Measurements from ENCODE around the gene CALHM6.

The CALHM6 gene

DNA sequence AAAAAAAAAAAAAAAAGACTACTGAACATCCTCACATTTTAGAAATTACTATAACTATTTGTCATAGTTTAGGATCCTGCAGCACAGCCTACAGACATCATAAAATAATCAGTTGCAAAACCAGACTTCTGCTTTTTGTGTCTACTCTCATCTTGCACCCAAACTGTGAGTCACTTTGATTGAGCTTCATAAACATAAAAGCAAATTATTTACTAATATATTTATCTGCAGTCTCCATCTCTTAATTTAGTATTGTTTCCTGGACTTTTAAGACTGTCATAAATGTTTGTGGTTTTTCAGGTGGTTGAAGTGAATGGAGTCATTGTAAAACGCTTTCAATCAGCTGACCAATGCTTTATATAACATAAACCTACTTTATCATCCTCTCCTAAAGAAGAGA is 14.8 kb upstream of the CALHM6 start:
- DNase-seq, result no peak

DNA sequence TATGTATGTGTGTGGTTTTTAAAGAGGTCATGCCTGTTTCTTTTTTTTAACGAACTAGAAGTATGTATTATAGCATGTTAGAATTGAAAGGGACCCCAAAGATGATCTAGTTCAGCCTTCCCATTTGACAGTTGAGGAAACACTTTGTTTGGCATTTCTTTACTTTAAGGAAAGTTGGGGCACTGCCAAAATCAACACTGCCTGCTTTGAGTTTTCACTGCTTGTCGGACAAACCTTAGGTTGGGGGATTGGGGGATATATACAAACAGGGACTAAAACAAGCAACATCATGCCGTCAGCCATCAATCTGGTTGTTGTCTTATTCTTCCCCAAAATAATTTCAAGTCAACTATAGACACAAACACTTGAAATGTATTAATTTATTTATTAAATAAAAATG is 14.1 kb upstream of the CALHM6 start:
- DNase-seq, result no peak

DNA sequence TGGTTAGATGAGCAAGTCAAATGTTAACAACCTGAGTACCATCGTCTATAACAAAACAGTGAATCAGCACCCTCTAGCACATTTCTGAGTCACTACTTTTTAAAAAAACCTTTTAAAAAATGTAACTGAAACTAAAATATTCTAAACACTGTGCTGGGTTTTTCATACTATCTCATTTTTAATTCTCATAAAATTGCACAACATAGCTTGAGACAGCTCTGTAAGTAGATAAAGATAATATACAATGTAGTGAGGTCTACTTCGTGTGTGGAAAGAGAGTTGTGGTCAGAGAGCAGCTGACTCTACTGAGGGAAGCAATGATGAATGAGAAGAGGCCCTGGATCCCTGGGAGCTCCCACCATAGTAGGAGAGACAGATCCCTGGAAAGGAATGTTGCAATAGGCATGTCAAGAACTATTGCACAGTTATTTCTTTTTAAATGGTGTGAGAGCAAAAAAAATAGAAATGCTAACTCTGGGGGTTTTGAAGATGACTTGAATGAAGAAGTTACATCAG is 13.6 kb upstream of the CALHM6 start:
- DNase-seq, result no peak

DNA sequence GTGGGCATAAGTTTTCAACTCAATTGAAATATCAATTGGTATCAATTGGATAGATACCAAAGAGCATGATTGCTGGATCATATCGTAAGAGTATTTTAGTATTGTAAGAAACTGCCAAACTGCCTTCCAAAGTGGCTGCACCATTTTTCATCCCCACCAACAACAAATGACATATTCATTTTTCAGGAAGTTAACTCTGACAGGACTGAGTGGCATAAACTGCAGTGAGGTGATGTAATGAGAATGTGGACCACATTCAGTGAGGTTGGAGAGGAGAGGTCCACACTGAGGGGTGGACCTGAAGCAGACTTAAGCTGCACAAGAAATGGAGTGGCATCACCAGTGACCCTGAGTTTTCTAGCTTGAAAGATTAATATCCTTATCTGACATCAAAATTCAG is 11.6 kb upstream of the CALHM6 start:
- no peak for DNase-seq

DNA sequence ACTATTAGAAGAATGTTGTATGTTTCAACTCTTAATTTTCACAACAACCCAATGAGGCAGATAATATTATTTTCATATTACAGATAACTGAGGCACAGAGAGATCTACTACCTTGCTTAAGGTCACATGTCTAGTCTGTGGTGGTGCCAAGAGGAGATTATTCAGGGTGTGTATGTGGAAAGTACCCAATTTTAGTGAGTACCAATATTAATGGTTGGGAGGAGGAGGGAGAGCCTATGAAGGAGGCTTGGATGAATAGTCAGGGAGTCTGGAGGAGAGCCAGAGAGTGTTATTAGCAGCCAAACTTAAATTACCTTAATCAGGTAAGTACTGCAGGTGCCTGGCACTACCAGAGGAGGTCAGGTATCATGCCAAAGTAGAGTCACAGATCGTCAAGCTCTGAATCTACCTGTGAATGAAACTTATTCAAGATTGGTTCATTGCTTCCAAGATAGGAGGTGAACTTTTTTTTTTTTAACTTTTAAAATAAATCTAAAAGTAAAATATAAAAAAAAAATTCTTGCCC is 10.9 kb upstream of the CALHM6 start:
- DNase-seq, result no peak

DNA sequence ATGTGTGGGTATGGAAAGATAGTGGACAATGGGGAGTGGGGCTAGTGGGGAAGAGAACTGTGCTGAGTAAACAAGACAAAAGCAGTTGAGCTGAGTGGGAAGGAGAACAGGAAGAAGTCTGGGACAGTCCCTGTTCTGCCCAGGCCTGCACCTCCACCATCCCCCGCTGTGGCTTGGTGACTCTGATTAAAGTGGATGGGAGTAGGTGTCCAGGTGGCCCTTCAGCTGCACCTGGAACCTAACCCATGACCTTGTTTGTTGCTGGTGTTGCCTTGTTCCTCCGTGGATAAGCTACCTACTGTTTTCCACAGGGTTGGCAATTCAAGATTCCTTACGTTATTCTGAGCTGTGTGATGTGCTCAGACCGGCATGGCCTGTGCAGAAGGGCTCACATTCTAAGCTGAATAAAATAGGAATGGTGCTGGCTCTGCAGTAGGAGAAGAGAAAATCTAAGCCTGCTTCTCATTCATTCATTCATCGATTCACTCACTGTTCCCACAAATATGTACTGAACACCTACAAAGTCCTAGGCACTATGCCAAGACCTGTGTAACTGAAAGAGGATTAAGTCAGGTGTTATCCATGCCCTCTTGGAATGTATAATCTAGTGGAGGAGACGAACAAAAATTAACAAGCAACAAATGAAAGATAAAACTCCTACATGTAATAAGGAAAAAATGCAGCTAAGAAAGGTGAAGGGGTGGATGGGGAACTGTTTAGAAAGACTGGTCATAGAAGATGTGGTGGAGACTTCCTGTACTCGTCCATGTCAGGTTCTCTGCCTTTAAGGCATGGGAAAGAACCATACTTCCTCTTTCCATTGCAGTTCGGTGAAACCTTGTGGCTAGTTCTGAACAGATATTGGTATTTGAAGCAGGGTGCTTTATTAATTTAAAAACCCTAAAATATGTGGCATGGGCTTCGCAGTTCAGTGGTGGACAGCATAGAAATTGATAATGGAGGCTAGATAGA is 10.1 kb upstream of the CALHM6 start:
- DNase-seq, result no peak

DNA sequence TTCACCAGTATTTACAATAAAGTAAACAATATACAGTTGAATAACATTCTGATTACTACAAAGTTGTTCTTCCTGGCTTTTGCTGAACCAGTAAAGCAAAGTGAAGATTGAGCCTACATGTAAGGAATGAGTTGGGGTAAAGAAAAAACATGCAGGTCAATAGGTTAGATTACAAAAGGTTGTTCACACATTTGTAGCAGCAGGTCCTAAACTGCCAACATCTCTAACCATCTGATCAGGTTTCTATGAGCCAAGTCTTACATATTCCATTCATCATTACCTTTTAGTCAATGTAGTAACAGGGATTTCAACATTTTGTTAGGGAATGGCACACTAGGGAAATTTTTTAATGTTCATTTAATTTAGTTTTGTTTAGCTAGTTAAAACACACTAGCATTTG is 9.3 kb upstream of the CALHM6 start:
- DNase-seq, result no peak

DNA sequence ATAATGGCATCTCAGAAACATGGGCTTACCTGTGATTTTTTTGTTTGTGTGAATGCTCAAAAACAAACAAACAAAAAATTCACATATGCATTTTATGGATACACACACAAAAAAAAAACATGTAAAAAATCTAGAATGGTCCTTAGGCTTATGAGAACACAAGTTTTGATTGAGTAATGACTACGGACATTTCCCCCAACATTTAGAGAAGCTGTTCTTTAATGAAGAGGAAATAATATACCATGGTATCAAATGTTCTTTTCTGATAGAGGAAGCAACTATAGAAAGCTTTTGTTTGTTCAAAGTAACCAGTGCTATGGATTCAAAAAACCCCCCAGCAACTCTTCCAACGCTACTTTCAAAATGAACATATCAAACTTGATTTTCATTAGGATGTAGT is 8.6 kb upstream of the CALHM6 start:
- DNase-seq, result no peak

DNA sequence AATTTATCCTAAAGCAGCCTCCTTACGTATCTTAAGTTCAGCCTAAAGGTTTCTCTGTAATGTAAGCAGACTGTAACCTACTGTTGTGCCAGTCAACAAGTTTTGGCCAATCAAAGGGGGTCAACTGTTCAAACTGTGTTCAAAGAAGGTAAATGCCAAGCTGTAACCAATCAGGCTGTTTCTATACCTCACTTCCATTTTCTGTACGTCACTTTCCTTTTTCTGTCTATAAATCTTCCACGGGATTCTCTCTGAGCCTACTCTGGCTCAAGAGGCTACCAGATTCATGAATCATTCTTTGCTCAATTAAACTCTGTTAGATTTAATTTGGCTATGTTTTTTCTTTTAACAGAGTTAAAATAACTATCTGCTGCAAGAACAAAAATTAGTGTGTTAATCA is 5.1 kb upstream of the CALHM6 start:
- no peak for DNase-seq

DNA sequence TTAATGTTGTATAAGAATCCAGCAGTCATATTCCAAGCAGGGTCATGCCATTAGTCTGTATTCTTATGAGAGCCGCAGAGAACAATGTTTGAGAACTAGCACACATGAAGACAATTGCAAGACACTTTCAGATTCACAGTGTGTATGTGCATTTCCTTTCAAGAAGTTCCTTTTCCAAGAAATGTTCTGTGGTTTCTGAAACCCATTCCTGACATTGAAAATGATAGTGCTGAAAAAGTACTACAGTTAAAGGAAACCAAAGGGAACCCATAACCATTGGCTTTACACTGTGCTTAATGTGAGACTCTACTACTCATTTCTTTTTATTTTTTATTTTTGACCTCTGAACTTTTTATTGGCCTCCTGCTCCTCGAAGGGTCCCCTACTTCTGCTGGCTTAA is 4.2 kb upstream of the CALHM6 start:
- DNase-seq, result no peak

DNA sequence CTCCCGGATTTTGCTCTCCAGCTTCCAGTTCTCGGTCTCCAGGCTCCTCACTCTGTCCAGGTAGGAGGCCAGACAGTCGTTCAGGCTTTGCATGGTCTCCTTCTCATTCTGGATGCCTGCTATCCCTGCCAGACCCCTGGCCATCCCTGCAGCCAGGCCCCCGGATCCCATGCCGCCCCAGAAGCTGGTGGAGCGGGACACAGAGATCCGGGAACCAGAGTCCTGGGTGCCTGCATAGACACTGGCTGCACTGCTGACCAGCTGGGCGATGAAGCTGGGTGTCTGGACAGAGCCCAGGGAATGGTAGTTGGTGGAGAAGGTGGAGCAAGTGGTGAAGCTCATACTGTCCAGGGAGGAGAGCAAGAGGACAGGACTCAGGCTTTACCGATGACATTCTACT is 2.9 kb upstream of the CALHM6 start:
- no peak for DNase-seq

DNA sequence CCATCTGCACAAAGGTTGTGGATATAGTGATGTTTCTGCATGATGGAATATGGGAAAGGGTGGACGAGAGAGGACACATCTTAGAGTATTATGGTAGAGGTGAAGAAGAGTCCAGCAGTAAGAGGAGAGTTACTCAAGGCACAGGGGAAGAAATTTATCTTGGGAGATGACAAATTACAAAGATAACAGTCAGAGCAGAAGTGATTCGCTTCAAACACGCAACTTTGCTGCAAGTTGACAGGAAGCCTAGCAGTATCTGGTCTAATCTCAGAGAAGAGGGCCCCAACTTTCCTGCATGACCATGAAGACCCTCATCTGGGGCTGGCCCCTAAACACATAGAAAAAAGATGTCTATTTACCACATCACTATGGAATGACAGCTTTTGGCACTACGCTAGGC is 1.2 kb upstream of the CALHM6 start:
- DNase-seq, result no peak

DNA sequence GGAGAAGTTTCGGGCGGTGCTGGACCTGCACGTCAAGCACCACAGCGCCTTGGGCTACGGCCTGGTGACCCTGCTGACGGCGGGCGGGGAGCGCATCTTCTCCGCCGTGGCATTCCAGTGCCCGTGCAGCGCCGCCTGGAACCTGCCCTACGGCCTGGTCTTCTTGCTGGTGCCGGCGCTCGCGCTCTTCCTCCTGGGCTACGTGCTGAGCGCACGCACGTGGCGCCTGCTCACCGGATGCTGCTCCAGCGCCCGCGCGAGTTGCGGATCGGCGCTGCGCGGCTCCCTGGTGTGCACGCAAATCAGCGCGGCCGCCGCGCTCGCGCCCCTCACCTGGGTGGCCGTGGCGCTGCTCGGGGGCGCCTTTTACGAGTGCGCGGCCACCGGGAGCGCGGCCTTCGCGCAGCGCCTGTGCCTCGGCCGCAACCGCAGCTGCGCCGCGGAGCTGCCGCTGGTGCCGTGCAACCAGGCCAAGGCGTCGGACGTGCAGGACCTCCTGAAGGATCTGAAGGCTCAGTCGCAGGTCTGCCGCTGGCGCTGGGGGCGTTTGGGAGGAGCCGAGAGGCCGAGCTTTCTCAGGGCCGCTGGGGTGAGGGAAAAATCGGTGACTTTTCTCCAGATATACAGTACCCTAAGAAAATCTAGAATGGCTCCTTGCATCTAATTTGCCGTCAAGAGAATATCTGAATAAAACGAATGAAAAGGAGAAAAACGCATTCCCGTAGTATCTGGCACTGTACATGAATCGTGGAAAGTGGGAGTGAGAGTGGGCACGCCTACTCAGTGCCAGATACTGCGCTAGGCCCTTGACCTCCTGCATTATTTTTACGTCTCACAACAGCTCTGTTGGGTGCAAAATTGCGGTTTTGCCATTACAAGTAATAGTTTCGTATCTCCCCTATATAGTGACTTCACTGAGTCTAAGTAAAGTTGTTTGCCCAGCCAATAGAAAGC is 1.0 kb downstream of the CALHM6 start:
- no peak for DNase-seq

DNA sequence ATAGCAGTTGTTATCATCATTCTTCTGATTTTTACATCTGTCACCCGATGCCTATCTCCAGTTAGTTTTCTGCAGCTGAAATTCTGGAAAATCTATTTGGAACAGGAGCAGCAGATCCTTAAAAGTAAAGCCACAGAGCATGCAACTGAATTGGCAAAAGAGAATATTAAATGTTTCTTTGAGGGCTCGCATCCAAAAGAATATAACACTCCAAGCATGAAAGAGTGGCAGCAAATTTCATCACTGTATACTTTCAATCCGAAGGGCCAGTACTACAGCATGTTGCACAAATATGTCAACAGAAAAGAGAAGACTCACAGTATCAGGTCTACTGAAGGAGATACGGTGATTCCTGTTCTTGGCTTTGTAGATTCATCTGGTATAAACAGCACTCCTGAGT is 2.1 kb downstream of the CALHM6 start:
- DNase-seq, result no peak

DNA sequence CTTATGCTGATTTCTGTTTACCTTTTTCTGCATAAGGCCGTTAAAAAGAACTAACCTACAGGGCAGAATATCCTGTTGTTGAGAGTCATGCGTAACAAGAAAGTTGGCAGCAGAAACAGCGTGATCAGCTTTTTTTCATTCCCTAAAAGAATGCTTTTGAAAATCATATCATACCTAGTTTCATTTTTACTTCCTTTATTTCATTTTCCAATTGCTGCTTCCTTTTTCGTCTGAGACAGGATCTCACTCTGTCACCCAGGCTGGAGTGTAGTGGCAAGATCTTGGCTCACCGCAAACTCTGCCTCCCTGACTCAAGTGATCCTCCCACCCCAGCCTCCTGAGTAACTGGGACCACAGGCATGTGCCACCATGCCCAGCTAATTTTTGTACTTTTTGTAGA is 4.1 kb downstream of the CALHM6 start:
- no peak for DNase-seq

DNA sequence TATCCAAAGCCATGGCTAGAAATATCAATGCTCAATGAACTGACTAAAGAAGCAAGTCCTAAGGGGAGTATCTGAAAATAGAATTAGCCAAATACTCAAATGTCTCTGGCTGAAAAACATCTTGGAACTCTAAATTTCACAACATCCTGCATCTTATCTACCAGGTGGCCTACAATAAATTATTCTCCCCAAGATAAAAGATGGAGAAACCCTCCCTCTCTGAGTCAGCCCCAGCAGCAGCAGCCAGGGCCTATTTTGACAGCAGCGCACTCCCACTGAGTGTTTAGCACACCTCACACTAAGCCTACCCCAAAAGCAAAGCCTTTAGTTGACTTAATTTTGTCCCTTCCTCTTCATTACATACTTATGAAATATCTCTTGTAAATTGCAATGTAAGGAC is 5.9 kb downstream of the CALHM6 start:
- no peak for DNase-seq

DNA sequence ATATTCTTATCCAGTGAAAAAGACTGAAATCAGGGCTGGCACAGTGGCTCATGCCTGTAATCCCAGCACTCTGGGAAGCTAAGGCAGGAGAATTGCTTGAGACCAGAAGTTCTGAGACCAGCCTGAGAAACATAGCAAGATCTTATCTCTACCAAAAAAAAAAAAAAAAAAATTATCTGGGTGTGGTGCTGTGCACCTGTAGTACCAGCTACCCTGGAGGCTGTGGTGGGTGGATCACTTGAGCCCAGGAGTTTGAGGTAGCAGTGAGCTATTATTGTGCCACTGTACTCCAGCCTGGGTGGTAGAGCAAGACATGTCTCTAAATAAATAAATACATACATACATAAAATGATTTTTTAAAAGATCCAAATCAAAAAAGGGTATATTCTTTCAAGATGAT is 6.3 kb downstream of the CALHM6 start:
- DNase-seq, result no peak

DNA sequence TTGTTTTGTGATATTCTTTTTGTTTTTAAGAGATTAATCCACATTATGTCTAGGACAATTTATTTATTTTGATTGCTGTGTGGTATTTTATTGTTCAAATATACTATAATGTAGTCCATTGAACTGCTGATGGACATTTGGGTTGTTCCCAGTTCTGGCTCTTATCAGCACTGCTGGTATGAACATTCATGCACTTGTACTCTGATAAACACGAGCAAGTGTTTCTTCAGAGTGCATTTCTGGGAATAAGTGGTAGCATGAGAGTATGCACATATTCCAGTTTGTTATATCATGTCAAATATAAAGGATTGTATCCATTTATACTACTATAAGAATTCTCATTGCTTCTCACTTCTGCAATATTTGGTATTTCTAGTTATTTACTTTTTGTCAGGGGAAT is 7.1 kb downstream of the CALHM6 start:
- no peak for DNase-seq

DNA sequence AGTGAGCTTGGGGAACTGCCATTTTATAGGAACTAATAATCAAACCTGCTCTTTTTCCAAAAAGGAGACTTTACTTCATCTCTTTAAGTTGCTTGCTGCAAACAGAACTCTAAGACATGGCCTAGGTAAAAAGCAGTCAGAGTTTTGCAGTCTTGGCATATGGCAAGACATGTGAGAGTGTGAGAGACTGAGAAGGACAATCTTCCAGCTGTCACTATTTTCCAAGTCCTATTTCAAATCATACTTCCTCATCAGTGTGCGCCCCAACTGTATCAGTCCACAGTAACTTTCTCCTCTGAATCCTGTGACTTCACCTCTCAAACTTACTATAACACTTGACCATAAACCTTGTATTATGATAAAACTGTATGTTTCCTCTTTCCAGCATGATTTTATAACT is 10.4 kb downstream of the CALHM6 start:
- no peak for DNase-seq

DNA sequence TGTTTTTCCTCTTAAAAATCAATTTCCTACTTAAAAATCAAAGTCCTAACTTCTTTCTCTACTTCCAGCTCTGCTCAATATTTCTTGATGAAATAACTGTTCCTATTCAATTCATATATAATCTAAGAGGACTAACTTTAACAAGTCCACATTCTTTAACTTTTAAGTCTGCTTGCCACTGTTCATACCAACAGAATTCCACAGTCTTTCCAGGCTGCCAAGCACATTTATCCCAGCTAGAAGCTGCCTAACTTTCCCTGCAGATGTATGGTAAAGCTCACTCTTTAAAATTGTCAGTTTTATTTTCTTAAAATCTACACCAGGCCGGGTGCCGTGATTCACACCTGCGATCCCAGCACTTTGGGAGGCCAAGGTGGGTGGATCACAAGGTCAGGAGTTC is 11.5 kb downstream of the CALHM6 start:
- DNase-seq, result no peak

DNA sequence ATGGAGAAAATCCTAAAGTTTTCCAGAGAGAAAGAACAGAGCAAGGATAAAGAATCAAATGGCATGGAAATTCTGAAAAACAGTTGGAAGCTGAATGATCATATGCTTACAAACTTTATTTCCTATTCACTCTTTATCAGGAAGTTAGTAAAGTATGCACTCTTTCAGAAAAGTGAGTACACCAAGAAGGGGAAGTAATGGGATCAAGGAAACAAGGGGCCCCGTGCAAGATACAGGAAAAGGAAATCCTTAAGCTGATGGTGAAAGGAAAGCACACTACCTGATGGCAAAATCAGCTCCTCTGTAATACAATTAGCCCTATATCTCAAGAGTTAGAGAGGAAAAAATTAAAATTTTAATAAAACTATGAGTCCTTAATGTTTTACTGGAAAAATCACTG is 14.0 kb downstream of the CALHM6 start:
- DNase-seq, result no peak

DNA sequence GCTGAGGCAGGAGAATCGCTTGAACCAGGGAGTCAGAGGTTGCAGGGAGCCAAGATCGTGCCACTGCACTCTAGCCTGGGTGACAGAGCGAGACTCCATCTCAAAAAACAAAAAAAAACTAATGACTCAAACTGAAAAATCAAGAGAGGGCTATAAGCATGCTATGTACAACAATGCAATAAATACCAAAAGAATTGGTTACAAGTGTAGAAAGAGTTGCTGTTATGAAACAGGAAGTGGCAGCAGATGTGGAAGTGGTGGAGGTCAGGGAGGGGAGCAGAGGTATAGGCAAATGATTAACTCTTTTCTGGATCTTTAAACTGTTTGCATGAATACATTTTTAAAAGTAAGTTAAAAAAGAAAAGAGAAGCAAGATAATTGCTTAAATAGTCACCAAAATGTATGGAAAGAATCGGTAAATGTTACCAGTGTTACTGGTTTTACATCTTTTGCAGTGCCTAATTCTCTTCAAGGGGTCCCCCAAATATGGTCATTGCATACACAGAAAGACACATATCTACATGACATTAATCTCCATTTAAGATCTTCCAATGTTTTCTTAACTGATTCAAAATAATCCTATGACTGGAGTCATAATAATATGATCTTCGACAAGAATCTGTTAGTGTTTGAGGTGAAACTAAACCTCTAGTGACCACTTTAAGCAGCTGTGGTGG is 15.0 kb downstream of the CALHM6 start:
- DNase-seq, result no peak

DNA sequence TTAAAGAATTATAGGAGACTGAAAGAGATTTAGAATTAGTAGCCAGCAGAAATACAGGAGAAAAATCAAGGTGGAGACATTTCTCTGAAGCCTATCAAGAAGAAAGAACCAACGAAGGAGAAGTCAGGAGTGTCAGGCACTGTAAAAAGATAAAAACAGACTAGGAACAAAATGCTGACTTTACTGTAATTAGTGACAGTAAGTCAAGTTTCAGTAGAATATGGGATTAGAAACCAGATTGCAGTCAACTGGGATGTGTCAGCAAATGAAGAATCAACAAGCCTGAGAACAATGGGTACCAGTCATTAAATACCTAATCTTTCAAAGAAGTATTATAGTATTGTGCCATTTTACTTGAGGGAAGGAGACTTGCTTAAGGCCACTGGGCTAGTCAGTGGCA is 21.6 kb downstream of the CALHM6 start:
- DNase-seq, result no peak

All from hippocampal formation (tissue), 2 donors.